HG02759 (cell line): ENCODE measurements around the gene BCHE.
A peak's percentile ranks its signal among the peaks of the same experiment; 100 is the strongest.

Experiments
- ATAC-seq: cut with Tn5 transposase; IDR thresholded peaks from one replicate; pipeline ENCODE4 v1.9.1; 2021; ENCODE audit warnings: mild to moderate bottlenecking, moderate library complexity; ENCODE audit not compliant: unreplicated experiment

The BCHE gene

DNA sequence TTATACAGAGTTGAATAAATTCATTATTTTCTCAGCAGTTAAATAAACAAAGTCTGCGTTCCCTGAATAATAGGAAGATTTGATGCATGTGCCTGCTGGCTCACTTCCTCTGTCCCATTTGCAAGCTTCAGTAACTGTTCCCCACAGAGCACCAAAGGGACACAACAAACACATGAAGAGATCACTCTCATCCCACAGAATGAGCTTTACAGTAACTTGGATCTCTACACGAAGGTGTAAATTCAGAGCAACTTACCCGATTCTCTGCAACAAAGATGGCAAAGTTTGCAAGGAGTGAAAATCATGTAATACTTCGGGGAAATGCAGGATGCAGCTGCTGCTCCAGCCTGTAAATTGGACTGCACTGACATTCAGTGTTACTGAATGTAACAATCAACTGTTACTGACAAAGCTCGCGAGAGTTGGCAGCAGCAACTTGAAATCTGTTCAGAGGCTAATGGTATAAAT, at the start of gene BCHE:
Gene BCHE (minus strand): TSS at position 366 of the 468 bp plus-strand sequence. CDS start 6,390 bp downstream, outside the sequence.
- no peak for ATAC-seq

DNA sequence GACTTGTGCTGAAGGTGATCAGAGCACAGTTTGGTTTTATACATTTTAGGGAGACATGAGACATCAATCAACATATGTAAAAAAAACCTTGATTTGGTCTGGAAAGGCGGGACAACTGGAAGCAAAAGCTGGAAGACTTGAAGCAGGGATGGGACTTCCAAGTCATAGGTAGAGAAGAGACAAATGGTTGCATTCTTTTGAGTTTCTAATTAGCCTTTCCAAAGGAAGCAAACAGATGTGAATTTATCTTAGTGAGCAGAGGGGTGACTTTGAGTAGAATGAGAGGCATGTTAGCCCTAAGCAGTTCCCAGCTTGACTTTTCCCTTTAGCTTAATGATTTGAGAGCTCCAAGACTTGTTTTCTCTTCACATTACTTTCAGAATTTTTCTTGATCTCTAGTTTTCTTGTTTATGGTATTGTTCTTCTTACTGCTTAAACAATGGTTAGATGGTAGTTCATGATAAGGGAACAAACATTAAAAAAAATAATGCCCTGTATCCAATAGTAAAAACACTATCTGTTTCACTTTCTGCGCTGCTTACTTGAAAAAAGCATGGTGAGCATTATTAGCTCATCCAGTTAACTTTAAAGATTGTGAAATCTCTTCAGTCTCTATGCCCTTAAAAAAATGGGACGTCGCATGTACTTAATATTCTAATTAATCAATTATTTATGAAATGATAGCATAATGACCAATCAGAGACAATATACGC, 48.5 kb upstream of the BCHE start:
- ATAC-seq, result no peak

DNA sequence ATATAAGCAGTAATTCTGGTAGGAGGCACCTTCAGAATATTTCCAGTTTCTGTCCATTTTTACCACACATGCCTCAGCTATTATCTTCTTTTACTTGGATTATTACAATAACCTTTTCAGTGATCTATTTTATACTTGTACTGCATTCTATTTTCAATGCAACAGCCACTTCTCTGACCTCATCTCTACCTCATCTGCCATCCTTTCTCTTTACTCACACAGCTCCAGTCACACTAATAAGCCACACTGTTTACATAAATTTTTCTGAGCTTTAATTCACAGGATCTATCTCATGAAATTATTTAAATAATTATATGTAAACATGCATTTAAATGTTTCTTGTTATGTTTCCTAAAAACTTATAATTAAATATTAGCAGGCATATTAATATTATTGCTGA, 47.3 kb upstream of the BCHE start:
- no peak for ATAC-seq

DNA sequence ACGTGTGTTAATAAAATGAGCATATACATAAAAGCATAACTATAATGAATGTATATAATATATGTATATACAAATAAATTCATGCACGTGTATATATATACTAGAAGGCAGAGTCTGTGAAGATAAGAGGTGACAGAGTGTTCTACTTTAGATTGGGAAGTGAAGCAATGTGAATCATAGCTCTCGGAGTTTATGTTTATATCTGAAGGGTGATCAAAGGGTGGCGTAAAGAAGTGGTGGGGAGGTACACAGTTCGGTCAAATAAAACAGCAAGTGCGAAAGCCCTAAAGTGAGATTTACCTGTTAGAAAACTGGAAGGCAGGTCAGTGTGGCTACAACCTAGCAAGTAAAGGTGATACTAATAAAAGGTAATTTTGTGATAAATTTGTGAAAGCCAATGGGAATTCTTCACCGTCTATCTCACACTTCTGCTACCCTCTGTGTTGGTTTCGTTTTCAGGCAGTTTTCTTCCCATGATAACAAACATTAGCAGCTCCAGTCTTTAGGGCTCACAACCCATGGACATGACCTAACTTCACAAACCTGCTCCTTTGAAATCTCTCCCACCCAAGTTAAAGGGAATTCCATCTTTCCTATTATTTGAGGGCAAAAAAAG, 46.7 kb upstream of the BCHE start:
- no peak for ATAC-seq

DNA sequence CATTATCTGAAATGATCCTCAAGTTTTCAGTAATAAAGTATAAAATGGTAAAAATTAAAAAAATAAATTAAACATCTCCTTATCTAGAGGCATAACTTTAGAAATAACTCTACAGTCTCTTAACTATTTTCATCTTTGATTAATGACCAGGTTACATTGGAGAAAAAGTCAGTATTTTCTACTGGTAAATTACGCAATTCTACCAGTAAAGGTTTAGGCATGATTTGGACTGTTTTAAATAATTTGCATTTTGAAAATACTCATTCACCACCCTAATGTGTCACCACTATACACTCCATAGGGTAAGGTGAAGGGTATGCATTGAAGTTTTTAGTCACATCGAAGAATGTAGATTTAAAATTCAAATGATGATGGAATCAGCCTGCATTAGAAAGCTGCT, 45.9 kb upstream of the BCHE start:
- no peak for ATAC-seq

DNA sequence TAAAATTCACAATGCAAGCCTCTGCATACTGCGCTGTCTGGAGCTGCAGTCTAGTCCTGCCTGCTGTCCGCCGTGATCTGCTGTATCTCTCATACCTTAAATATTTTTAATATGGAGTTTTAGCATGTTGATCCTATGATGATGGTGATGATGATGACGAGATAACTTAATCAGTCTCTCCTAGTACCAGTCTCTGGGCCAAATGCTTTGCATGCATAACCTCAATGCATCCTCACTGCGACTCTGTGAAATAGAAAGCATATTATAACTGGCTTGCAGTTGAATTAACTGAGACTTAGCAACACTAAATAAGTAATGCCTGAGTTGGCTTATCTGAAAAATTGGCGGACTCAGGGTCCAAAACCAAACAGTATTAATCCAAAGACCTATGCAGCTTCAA, 38.4 kb upstream of the BCHE start:
- ATAC-seq, result no peak

DNA sequence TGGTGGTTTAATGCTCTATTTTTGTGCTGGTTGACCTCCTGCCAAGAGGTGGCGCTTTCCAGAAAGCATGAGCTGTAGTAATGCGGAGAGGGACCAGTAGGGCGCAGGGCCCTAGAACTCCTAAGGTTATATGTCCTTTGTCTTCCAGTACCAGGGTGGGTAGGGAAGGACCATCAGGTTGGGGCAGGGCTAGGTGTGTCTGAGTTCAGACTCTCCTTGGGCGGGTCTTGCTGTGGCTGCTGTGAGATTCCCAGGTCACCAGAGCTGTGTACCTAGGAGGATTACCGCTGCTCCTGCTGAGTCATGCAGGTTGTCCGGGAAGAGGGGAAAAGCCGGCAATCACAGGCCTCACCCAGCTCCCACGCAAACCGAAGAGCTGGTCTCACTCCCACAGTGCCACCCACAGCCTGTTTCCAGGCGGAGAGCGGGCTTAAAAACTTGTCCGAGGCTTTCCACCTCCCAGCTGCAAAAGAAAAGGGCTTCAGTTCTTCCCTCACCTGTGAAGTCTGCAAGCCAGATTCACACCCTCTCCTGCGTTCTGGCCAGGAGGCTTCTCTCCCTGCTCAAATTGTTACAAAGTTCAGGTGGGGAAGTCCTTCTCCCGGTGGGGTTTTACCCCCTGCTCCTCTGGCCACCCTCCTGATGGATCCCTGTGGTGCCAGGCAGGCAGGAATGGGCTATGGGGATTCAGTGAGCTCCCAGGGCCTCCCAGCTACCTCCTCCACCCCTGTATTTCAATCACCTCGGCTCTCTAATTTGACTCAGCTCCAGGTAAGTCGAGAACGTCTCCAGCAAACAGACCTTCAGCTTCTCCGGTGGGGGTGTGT, 37.7 kb upstream of the BCHE start:
- no peak for ATAC-seq

DNA sequence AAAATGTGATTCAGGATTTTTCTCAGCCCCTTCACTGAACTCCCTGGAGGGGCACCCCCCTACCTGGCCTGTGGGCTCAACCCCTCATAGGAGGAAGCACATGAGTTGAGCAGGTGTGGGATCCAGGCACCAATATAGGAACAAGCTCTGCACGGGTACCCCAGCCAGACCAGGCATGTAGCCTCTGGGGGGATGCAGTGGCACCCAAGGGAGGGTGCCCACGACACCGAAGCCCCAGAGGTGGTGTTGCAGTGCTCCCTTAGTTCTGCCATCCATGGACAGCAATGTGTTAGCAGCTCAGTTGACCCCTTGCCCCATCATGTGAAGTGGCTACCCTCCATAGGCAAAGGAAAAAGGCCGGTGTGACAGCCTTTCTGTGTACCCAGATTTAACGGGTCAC, 30.9 kb upstream of the BCHE start:
- ATAC-seq, result no peak

DNA sequence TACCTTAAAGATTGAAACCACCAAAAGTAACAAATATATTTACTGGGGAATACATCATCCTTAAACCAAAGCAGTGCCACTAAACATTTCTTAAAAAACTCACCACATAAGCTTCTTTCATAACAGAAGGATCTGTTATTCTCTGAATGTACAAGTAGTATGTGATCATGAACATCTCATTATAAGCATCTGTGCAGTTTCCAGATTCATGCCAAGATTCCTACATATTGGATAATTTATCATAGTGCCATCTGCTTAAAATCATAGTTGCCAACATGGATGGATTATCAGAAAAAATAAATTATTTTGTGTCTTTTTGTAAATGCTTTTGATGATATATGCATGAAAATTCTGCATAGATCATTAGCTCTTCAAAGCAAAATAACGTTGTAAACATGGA, 21.8 kb upstream of the BCHE start:
- no peak for ATAC-seq

DNA sequence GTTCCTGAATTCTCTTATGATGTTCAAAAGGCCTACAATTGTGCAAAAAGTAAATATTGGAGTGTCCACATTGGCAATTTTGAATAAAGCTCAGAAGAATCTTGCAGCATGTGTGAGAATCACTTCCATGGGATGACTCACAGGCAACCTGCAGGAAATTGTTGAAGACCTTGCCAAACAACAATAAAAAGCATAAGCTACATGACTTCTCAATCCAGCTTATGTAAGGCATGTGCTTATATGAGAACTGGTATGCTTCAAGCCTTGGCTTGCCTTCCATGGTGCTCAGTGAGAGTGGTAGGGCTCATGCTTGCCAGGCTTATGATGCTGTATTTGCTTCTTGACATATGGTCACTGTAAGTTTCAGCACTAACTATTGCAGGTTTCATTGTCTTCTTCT, 18.4 kb upstream of the BCHE start:
- no peak for ATAC-seq

DNA sequence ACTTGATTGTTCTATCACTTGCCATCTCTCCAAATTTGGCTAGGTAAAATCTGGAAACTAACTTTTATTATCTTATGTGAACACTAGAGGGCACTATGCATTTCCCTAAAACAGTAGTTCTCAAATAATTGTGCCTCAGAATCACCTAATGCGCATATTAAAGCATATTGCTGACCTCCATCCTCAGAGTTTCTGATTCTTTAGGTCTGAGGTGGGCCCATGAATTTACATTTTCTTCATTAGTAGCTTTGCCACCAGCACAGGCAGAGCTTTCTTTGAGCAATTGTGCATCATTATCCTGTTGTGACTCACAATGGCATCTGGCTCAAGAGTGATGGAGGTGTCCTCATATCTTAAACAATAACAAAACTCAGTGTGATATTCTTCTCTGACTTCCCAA, 17.5 kb upstream of the BCHE start:
- ATAC-seq, result peak; percentile 48

DNA sequence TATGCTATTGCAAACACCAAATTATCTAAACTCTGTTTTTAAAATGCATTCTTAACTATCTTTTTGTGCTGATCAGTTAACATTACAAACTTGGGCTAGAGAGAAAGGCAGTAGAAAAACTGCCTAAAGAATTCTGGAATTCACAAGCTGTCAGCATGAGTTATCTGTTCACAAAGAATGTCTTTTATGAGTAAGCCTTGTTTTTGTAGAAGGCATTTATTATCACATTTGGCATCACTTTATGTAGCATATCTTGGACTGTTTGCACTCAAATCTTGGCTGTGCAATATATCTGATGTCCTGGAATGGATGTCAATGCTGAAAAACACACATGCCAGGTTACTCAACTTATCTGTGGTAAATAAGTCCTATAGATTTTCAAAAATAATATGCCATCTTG, 15.5 kb upstream of the BCHE start:
- ATAC-seq, result no peak

DNA sequence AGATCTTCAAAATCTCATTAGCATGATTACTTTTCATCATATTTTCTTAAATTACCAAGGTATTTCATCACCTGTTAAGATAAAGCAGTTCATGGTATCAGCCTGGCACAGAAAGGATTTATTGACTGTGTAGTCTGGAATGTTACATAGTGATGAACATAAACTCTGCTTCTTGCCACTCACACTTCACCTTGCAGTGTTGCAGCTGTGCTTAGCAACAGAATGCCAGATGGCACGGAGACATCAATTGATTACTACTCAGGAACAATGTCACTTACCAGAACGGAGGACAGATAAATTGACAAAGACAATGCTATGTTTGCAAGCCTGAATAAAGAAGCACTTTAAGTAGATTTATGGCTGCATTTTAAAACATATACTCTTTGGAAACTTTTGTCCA, 15.0 kb upstream of the BCHE start:
- ATAC-seq, result no peak

DNA sequence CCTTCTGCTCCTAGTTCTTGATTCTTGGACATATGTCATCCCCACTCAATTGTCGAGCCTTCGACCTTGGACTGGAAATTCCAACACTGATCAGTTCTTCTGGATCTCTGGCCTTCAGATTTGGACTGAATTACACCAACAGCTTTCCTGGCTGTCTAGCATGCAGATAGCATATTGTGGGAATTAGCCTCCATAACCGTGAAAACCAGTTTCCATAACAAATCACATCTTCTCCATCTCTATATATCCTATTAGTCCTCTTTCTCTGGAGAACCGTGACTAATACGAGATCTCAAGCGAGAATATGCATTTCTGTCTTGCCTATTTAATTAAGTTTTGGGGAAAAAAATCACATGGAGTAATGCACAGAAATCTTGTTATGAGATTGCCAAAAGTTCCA, 8.8 kb upstream of the BCHE start:
- no peak for ATAC-seq

DNA sequence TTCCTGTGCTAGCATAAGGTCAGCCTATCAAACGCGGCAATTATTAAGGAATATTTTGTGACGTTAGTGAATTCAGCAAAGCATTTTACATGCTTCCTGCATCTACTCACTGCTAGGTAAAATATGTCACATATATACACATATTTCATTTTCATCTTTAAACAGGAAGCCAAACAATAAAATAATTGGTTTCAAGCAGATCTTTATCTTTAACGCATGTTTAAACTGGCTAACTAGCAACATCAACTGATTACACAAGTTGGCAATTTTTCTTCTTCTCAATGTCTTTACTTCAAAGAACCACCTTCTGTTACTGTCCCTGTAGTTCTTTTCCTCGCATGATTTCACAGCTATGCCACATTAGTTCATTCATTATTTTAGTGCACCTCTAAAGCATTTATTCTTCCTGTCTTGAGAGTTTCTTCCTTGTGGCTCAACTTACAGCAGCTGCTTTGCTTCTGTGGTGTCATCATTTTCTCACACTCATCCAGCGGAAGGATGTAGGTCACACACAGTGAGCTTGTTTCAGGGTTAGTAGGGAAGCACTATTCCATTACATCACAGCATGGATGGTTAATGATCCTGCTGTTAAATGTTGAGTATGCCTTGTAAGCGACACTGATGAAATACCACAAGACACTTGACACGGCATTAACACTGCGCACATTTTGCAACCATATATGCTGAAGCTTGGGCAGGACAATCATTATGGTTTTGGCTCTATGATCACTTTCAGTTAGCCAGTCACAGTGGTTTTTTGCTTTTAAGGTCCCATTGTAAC, 2.3 kb upstream of the BCHE start:
- ATAC-seq, result no peak

DNA sequence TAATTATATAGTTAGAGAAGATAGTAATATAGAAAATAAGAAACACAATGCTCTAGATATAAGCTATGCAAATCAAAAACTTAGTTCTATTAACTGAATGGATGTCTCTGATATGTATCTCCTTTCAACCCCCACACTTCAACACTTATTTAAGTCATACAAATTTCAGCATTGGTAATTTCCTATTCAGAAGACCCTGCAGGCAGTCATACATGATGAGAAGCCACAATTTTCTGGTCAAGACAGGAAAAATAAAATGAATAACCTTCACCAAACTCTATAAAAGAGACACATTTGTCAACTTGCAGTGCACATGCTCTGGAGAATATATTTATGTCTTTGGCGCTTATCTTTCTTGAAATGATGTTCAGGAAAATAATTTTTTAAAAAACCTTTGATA, 578 bp upstream of the BCHE start:
- ATAC-seq, result no peak

DNA sequence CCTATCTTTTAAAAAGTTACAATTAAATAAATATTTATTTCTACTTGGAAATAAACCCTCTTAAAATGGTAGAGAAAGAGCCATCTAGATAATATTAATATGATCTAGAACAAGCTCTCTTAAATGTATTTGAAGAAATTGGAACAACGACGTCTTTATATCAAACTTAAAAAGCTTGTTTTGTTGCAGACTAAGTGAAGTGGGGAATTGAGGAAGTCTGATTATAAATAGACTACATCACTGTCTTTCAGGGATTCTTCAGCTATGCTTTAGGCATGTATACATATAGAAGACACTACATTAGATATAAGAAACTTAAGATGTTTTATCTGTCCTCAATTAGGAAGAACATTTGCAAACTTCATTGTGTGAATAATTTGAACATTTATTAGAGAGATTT, 1.8 kb downstream of the BCHE start:
- no peak for ATAC-seq

DNA sequence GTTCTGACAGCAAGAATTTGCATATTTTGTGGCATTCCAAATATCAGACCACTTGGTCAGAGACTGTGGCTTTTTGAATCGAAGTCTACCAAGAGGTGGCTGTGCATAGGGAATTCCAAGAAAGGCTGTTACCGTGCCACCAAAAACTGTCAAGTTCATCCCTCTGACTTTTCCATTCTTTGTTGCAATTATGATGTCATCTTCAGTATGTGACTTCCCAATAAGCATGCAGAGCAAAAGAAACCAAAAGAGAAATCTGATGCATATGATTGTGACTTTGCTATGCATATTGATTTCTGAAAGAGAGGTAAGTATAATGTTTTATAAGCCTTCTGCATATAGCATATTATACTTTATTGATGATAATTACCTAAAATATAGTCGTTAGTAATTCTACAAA, 6.5 kb downstream of the BCHE start:
- ATAC-seq, result no peak

DNA sequence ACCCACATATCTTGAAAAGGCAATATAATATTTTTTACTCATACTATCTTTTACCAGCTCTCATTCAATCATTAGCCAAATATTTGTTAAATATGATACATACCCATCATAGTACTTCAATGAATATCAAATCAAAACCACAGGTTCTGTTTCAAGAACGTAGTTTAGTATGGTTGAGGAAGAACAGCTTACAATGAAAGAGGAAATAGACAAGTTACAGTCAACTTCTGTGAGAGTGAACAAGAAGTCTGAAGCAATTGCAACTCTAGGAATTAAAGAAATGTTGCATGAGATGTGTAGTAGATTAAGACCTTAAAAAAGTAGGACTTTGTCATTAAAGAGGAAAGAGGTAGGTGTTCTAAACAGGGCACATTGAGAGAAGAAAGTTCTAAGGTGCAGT, 9.3 kb downstream of the BCHE start:
- no peak for ATAC-seq

DNA sequence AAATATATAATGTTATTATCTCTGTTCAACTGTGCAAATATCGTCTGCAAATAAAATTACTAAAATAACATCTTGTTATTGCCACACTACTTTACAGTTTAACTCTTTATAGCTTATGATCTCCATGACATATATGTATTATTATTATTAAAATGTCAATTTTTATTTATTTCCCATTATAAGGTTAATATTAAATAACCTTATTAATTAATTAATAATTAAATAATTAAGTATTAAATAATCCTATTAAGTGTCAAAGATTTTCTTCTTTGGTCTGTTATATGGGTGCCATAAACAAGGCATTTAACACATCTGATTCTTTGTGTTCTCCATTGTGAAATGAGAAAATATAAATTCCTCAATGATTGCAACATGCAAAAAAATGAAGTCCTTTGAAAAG, 10.0 kb downstream of the BCHE start:
- no peak for ATAC-seq

DNA sequence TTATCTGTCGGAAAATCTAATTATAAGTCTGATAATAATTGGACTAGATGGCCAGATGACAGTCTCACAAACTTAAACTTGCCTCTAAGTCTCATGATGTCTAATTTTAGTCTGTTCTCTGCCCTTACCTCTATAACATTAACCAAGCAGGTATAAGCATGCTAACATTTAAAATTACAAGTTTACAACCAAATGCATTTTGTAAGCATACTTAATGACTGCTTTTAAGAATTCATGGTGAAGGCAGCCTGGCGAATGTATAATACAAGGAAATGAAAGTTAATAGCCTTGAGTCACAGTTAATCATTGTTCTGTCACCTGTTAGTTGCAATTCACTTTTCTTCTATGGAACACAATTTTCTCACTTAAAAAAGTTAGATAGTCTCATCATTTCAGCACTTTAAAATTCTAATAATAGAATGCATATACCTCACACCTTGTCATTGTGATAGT, 16.5 kb downstream of the BCHE start:
- ATAC-seq, result no peak
